ENCODE data around the gene WDR27.
"Not testable (repeated sequence)": the region's sequence is repeated elsewhere in the genome, so short reads cannot be mapped to it uniquely, and the experiment has no call there.

The WDR27 gene

GRCh38 chr6:169638915-169639314 lies 62.9 kb downstream of the WDR27 start:
- no peak for DNase-seq

GRCh38 chr6:169638388-169638787 lies 63.4 kb downstream of the WDR27 start:
- DNase-seq = no peak

GRCh38 chr6:169635345-169635744 lies 66.5 kb downstream of the WDR27 start:
- DNase-seq = no peak

- no peak for DNase-seq
Observed at GRCh38 chr6:169632841-169633240, 69.0 kb downstream of the WDR27 start.

- DNase-seq = no peak
Observed at GRCh38 chr6:169629256-169629655, 72.6 kb downstream of the WDR27 start.

GRCh38 chr6:169627736-169628607 lies 73.9 kb downstream of the WDR27 start:
- DNase-seq = no peak

GRCh38 chr6:169626649-169627048 lies 75.2 kb downstream of the WDR27 start:
- DNase-seq = no peak

- no peak for DNase-seq
Observed at GRCh38 chr6:169626169-169626568, 75.7 kb downstream of the WDR27 start.

GRCh38 chr6:169625376-169625775 lies 76.5 kb downstream of the WDR27 start:
- no peak for DNase-seq

GRCh38 chr6:169624785-169625184 lies 77.0 kb downstream of the WDR27 start:
- no peak for DNase-seq

GRCh38 chr6:169623975-169624374 lies 77.9 kb downstream of the WDR27 start:
- no peak for DNase-seq

GRCh38 chr6:169623343-169623742 lies 78.5 kb downstream of the WDR27 start:
- DNase-seq = no peak

GRCh38 chr6:169622618-169623017 lies 79.2 kb downstream of the WDR27 start:
- DNase-seq = no peak

- no peak for DNase-seq
Observed at GRCh38 chr6:169621311-169621710, 80.5 kb downstream of the WDR27 start.

GRCh38 chr6:169620171-169621130 lies 81.4 kb downstream of the WDR27 start:
- DNase-seq = no peak

- DNase-seq = no peak
Observed at GRCh38 chr6:169619650-169620049, 82.2 kb downstream of the WDR27 start.

GRCh38 chr6:169618526-169619490 lies 83.0 kb downstream of the WDR27 start:
- no peak for DNase-seq

GRCh38 chr6:169617562-169617961 lies 84.3 kb downstream of the WDR27 start:
- DNase-seq = no peak

GRCh38 chr6:169608609-169609008 lies 93.2 kb downstream of the WDR27 start:
- not testable (repeated sequence) for DNase-seq

- no peak for DNase-seq
Observed at GRCh38 chr6:169604076-169604475, 97.8 kb downstream of the WDR27 start.

GRCh38 chr6:169601129-169601528 lies 100.7 kb downstream of the WDR27 start:
- DNase-seq = not testable (repeated sequence)

- no peak for DNase-seq
Observed at GRCh38 chr6:169592558-169592957, 109.3 kb downstream of the WDR27 start.

Data from activated CD4-positive, alpha-beta T cell treated with anti-CD3 and anti-CD28 coated beads for 1 hour (primary cell).